Uterus (tissue), 4 donors: ENCODE measurements around the gene PLRG1. TPM values are rescaled to one million over a fixed set of nuclear protein-coding genes. Genes with fewer than 3 reads are reported as not detected.

ENCODE experiments used
- DNase-seq, 2 donors: peaks; one replicate each; pipeline ENCODE4 v3.0.0-alpha.2; 2019 to 2020
- H3K27ac ChIP-seq, 2 donors: fragments of 200-600 bp; sonication (generic); 1 replicate in 1 of 2; 2 replicates in 1 of 2; pipeline ENCODE4 v1.5.1; 2016 to 2018
- H3K27me3 ChIP-seq, 2 donors: fragments of 200-600 bp; sonication (generic); one replicate each; pipeline ENCODE4 v1.5.1; 2018 to 2019; ENCODE audit warnings: control low read depth in 1 of 2
- H3K36me3 ChIP-seq, 2 donors: fragments of 200-600 bp; sonication (generic); one replicate each; pipeline ENCODE4 v1.5.1; 2019; ENCODE audit warnings: control low read depth in 1 of 2
- H3K4me1 ChIP-seq, 2 donors: fragments of 200-600 bp; sonication (generic); one replicate each; pipeline ENCODE4 v1.5.1; 2018 to 2019; ENCODE audit warnings: control low read depth in 1 of 2
- H3K4me3 ChIP-seq, 2 donors: fragments of 200-600 bp; sonication (generic); 1 replicate in 1 of 2; 2 replicates in 1 of 2; pipeline ENCODE4 v1.5.1; 2018 to 2019; ENCODE audit warnings: mild to moderate bottlenecking in 1 of 2
- H3K9me3 ChIP-seq, 2 donors: fragments of 200-600 bp; sonication (generic); one replicate each; pipeline ENCODE4 v1.5.1; 2019; ENCODE audit warnings: control low read depth in 1 of 2
- POLR2A ChIP-seq, 2 donors: fragments of 450-650 bp; IDR thresholded peaks; one replicate each; pipeline ENCODE4 v1.6.1; 2016; ENCODE audit warnings: antibody characterized with exemption in 2 of 2, mild to moderate bottlenecking in 1 of 2, moderate library complexity in 1 of 2
- intact Hi-C: fragments of 100-400 bp; cut with DNase I; formaldehyde crosslinking; loops from one replicate; pipeline ENCODE4 v1.15.1; 2023; ENCODE audit warnings: low total_unique reads
- total RNA-seq, 4 donors: library from RNA; depleted of rRNA in 3 of 4; stranded (reverse); fragments of >200 nt in 3 of 4; gene quantifications; one replicate each; pipeline versions ENCODE4 v1.1.0 to v1.2.4, GENCODE V29; 2014 to 2023
- TF ChIP-seq, protein P1 (sequence below), 4 experiments: fragments of 200-600 bp in 2 of 4; fragments of 450-650 bp in 2 of 4; sonication (generic) in 2 of 4; IDR thresholded peaks; one replicate each; pipeline ENCODE4 v1.5.1; 2016 to 2019; ENCODE audit warnings: antibody characterized with exemption in 4 of 4, mild to moderate bottlenecking in 2 of 4, moderate library complexity in 1 of 4
- donor health status: DM: yes; HTN: yes; CAD: no.

The PLRG1 gene
- total RNA-seq, 4 donors from 2014 or later = 24.1 to 99.1 (median 85.2) TPM

DNA sequence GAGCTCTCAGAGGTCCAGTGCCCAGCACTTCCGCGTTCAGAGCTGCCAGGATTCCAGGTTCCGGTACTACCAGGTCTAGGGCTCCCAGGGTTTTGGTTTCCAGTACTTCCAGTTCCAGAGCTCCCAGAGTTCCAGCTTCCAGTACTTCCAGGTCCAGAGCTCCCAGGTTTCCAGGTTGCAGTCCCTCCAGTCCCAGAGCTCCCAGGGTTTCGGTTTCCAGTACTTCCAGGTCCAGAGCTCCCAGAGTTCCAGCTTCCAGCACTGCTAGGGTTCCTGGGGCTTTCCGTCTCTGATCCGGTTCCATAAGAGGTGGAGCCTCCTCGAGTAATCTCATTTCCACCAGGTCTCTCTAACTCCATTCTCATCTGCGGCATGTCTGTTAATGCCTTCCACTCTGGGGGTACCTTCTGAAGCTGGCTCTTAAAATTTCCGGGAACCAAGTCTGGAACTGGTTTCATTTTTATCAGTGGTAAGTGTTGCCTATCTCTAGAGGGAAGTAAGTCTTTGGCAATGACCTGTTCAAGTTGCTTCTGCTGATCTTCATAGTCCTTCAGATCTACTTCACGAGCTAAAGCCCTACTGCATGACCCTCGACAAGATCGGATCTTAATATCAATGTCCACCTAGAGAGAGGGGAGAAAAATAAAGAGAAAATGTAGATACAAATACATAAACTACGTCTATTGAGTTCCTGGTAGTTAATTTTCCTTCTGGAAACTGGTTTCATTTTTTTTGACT lies 36.3 kb upstream of the PLRG1 start:
- intact Hi-C loops = no loop called here
- no peak for DNase-seq
- Histone ChIP-seq H3K36me3 (no peaks in the 10 kb centered on the region), H3K27ac (no peak overlapping the region), H3K9me3 (no peaks in the 10 kb centered on the region), H3K27me3 (no peaks in the 10 kb centered on the region), H3K4me3 (no peak overlapping the region), H3K4me1 (no peaks in the 10 kb centered on the region)
- TF ChIP-seq POLR2A (IDR thresholded peaks at IDR 0.05) = no peak
- TF ChIP-seq, protein P1, sequence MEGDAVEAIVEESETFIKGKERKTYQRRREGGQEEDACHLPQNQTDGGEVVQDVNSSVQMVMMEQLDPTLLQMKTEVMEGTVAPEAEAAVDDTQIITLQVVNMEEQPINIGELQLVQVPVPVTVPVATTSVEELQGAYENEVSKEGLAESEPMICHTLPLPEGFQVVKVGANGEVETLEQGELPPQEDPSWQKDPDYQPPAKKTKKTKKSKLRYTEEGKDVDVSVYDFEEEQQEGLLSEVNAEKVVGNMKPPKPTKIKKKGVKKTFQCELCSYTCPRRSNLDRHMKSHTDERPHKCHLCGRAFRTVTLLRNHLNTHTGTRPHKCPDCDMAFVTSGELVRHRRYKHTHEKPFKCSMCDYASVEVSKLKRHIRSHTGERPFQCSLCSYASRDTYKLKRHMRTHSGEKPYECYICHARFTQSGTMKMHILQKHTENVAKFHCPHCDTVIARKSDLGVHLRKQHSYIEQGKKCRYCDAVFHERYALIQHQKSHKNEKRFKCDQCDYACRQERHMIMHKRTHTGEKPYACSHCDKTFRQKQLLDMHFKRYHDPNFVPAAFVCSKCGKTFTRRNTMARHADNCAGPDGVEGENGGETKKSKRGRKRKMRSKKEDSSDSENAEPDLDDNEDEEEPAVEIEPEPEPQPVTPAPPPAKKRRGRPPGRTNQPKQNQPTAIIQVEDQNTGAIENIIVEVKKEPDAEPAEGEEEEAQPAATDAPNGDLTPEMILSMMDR (IDR thresholded peaks at IDR 0.05) = no peak

DNA sequence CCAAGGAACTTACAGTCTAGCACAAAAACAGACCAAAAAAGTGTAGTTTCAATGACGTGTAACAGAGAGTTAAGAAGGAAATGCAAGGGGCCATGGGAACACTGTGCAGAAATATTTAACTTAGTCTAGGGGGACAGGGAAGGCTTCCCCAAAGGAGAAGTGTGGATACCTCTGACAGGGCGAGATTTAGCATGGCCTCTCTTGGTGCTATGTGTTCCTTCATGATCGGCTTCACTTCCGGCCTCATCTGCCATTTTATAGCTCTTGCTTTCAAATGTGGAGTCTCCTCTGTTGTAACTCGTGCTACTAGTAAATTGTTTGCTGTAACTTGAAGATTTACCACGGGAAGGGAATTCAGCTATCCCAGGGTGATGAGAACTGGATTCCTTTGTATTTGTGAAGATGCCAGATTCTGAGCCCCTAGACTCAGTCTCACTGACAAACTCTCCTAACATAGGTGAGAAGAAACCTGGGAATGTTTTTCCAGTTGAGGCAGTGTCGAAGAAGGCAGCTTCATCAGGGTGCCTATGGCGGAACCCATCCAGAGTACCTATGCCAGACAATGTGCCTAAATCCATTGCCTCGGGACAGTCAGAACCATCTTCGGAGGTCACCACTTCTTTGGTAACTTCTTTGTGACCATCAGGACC lies 35.3 kb upstream of the PLRG1 start:
- Histone ChIP-seq H3K4me3 (no peak overlapping the region), H3K4me1 (no peaks in the 10 kb centered on the region), H3K36me3 (no peaks in the 10 kb centered on the region), H3K9me3 (no peaks in the 10 kb centered on the region), H3K27me3 (no peaks in the 10 kb centered on the region), H3K27ac (no peak overlapping the region)
- TF ChIP-seq POLR2A (IDR thresholded peaks at IDR 0.05) = no peak
- TF ChIP-seq, protein P1 (IDR thresholded peaks at IDR 0.05) = no peak
- DNase-seq = no peak
- intact Hi-C loops = no loop called here

DNA sequence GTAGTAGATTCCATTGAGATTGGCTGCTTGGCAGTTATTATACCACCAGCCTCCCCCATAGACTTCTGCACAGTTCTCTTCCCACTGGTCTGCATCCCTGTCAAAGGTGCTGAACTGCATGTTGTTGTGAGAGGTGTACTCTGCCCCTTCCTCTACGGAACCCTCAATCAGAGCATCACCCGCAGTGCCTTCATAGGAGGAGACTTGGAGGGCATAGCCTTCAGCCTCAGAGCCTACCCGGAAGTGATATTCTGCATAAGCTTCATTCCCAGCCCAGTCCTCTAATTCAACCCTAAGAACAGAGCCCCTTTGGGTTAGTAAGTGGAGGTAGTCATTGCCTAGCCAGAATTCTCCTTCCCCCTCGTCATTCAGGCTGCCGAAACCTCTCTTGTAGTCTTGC lies 34.1 kb upstream of the PLRG1 start:
- Histone ChIP-seq H3K27ac (no peak overlapping the region), H3K4me1 (no peaks in the 10 kb centered on the region), H3K36me3 (no peaks in the 10 kb centered on the region), H3K9me3 (no peaks in the 10 kb centered on the region), H3K27me3 (no peaks in the 10 kb centered on the region), H3K4me3 (no peak overlapping the region)
- TF ChIP-seq POLR2A (IDR thresholded peaks at IDR 0.05) = no peak
- TF ChIP-seq, protein P1 (IDR thresholded peaks at IDR 0.05) = no peak
- intact Hi-C loops = no loop called here
- no peak for DNase-seq

DNA sequence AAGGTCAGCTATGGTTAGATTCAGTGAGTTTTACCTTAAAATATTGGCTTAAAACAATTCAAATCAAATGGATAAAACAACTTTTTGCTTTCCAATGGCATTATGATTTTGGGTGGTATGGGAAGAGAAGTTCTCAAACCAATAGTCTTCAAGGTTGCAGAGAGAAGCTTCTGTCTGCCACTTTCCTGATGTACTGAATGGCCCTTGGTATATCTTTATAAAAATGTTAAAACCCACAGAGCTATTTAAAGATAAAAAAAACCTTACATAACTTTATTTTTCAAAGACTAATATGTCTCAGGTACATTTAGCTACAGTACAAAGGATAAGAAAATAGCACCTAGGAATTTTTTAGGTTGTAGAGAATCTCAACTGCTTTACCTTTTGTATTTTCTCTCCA lies 33.5 kb upstream of the PLRG1 start:
- Histone ChIP-seq H3K4me1 (no peaks in the 10 kb centered on the region), H3K27ac (no peak overlapping the region), H3K27me3 (no peaks in the 10 kb centered on the region), H3K9me3 (no peaks in the 10 kb centered on the region), H3K4me3 (no peak overlapping the region), H3K36me3 (no peaks in the 10 kb centered on the region)
- TF ChIP-seq, protein P1 (IDR thresholded peaks at IDR 0.05) = no peak
- no peak for TF ChIP-seq POLR2A (IDR thresholded peaks at IDR 0.05)
- intact Hi-C loops = no loop called here
- DNase-seq = no peak

DNA sequence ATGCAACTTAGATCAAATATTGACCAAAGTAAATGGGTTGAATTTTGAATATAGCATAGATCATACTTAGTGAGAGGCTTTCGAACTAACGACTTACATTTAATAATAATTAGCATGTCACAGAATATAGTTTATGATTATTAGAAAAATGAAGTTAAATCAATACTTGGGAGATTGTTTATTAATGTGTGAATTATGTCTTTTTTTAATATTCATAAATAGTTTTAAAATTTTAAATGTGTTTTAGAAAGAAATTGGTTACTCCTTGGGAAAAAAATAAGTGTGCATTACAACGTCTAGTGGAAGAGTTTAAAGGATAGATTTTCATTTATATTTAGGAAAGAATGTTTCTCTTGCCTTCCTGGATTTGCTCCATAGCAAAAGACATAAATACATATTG lies 33.0 kb upstream of the PLRG1 start:
- no peak for DNase-seq
- Histone ChIP-seq H3K4me3 (no peak overlapping the region), H3K4me1 (no peaks in the 10 kb centered on the region), H3K9me3 (no peaks in the 10 kb centered on the region), H3K27ac (no peak overlapping the region), H3K27me3 (no peaks in the 10 kb centered on the region), H3K36me3 (no peaks in the 10 kb centered on the region)
- intact Hi-C loops = no loop called here
- TF ChIP-seq, protein P1 (IDR thresholded peaks at IDR 0.05) = no peak
- no peak for TF ChIP-seq POLR2A (IDR thresholded peaks at IDR 0.05)
